SH-SY5Y (cell line): ENCODE data around the gene ZNF574.

ENCODE experiments used
- GATA2 ChIP-seq: IDR thresholded peaks from 2 replicates; pipeline ENCODE4 v1.6.1; 2011; ENCODE audit warnings: mild to moderate bottlenecking, low read depth, low read length
- GATA3 ChIP-seq: IDR thresholded peaks from 2 replicates; pipeline ENCODE4 v1.6.1; 2011; ENCODE audit warnings: low read depth, mild to moderate bottlenecking, low read length, moderate library complexity

DNA sequence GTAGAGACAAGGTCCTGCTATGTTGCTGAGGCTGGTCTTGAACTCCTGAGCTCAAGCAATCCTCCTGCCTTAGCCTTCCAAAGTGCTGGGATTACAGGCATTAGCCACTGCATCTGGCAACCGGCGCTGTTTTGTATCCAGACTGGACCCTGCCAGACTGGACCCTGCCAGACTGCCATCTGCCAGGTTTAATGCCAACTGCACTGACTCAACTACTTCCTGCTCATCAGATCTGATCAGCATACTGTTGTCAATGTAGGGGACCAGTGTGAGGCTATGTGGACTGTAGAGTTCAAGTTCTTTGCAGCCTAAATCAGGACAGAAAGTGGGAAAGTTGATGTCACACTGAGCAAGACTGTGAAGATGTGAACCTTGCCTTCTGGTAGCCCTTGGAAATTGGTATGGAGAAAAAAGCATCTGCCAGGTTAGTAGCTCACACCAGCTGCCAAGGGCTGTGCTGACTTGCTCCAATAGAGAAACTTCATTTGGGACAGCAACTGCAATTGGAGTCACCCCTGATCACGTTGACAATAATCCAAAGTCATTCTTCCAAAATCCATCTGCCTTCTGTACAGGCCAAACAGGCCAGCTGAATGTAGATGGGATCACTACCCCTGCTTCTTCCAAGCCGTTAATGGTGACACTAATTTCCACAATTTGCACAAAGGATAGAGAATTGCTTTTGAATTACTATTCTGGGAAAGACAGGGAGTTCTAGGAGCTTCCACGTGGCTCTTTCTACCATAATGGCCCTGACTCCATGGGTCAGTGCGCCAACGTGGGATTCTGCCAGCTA lies 45.1 kb upstream of the ZNF574 start:
- TF ChIP-seq GATA3 (no peak), GATA2 (no peak)
